Activated naive CD4-positive, alpha-beta T cell treated with anti-CD3 and anti-CD28 coated beads, Interleukin-2, amount 50 U/mL, for 72 hours (primary cell): ENCODE measurements around the gene WNT2B. TPM values are rescaled to one million over a fixed set of nuclear protein-coding genes. Genes with fewer than 3 reads are reported as not detected.
"Not testable (repeated sequence)": the region's sequence is repeated elsewhere in the genome, so short reads cannot be mapped to it uniquely, and the experiment has no call there.

Source experiments
- ATAC-seq, 2 donors: fragments of 150-1000 bp; cut with Tn5 transposase; 2 replicates each; pipeline ENCODE4 v1.10.0; 2021; ENCODE audit warnings: mild to moderate bottlenecking in 2 of 2, moderate library complexity in 2 of 2
- DNase-seq, 2 donors: peaks; one replicate each; pipeline ENCODE4 v3.0.0; 2021 to 2022; ENCODE audit warnings: low spot score in 2 of 2
- H3K27ac Mint-ChIP-seq, 2 donors: one replicate each; pipeline ENCODE4 v1.8.0; 2022; ENCODE audit warnings: mild to moderate bottlenecking in 2 of 2, mixed read lengths in 2 of 2
- H3K36me3 Mint-ChIP-seq, 2 donors: one replicate each; pipeline ENCODE4 v1.8.0; 2022; ENCODE audit warnings: mixed read lengths in 2 of 2
- H3K9me3 Mint-ChIP-seq, 2 donors: one replicate each; pipeline ENCODE4 v1.8.0; 2022; ENCODE audit warnings: mixed read lengths in 2 of 2
- total RNA-seq, 2 donors: library from RNA; stranded (reverse); gene quantifications; one replicate each; pipeline ENCODE4 v1.2.3, GENCODE V29; 2022

WNT2B gene
- total RNA-seq: under 1 TPM; 0.11 to 0.16 TPM

- ATAC-seq (peak; percentile 76 to 80), DNase-seq (peak; percentile 49 to 61)
- Mint-ChIP-seq H3K9me3 (no peaks in the 10 kb centered on the region), H3K27ac (no peak within 1 kb of the TSS), H3K36me3 (no peaks in the 10 kb centered on the region)
These were observed at the start of gene WNT2B for GRCh38 chr1:112508278-112509004. WNT2B (plus strand) TSS chr1:112508965; CDS start chr1:112509263, 298 bp downstream.

- H3K27ac Mint-ChIP-seq: no peak overlapping the region
- H3K9me3 Mint-ChIP-seq: no peaks in the 10 kb centered on the region
- DNase-seq: no peak
- no peaks in the 10 kb centered on the region for H3K36me3 Mint-ChIP-seq
- no peak for ATAC-seq
These were observed 48.1 kb upstream of the WNT2B start for GRCh38 chr1:112460615-112461014.

- ATAC-seq: no peak
- no peak overlapping the region for H3K27ac Mint-ChIP-seq
- DNase-seq: no peak
- no peaks in the 10 kb centered on the region for H3K36me3 Mint-ChIP-seq
- H3K9me3 Mint-ChIP-seq: no peaks in the 10 kb centered on the region
These were observed 47.4 kb upstream of the WNT2B start for GRCh38 chr1:112461200-112461871.

- Mint-ChIP-seq H3K27ac (no peak overlapping the region), H3K36me3 (no peaks in the 10 kb centered on the region), H3K9me3 (no peaks in the 10 kb centered on the region)
- no peak for DNase-seq
- no peak for ATAC-seq
These were observed 45.8 kb upstream of the WNT2B start for GRCh38 chr1:112462953-112463279.

DNA sequence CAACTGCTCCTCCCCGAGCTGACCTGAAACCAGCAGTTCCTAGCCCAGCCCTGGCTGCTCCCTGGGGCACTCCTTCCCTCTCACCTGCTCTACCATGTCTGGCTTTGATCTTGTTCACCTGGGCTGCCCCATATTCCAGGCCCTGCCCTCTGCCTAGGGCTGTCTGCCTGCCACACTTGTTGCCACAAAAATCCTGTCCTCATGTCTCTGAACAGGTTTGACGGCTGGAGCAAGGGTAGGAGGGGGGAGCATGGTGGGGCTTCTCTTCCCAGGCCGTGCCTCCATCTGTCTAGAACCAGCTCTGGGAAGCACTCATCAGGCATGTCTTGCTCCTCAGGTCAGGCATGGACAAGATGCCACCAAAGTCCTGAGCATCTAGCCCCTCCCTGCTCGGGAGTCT, 44.3 kb upstream of the WNT2B start:
- H3K36me3 Mint-ChIP-seq: no peaks in the 10 kb centered on the region
- DNase-seq: no peak
- no peak for ATAC-seq
- no peaks in the 10 kb centered on the region for H3K9me3 Mint-ChIP-seq
- H3K27ac Mint-ChIP-seq: no peak overlapping the region

DNA sequence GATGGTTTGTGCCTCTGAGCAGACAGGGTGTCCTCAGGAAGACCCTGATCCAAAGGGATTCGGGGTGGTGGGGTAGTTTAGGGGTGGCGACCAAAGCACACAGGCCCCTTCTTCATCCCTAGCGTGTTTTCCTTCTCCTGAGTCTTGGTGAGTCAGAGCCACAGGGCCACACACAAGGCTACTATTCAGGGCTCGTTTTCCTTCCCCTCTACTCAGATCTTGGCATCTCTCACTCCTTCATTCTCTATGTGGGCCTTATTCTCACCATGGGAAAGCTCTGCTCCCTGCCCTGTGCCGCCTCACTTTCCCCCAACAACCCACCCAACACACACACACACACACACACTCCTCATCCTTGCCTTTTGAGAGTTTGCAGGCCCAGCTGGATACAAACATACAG, 43.6 kb upstream of the WNT2B start:
- Mint-ChIP-seq H3K27ac (no peak overlapping the region), H3K9me3 (no peaks in the 10 kb centered on the region), H3K36me3 (no peaks in the 10 kb centered on the region)
- DNase-seq: no peak
- no peak for ATAC-seq

- no peaks in the 10 kb centered on the region for H3K36me3 Mint-ChIP-seq
- peak; percentile 97 to 98 for ATAC-seq
These were observed 42.6 kb upstream of the WNT2B start for GRCh38 chr1:112466078-112466660.

GRCh38 chr1:112470324-112470723, 38.4 kb upstream of the WNT2B start:
- ATAC-seq, H3K9me3 Mint-ChIP-seq, H3K36me3 Mint-ChIP-seq, DNase-seq, H3K27ac Mint-ChIP-seq: not testable (repeated sequence)

More at GRCh38 chr1:112466078-112466660, 42.6 kb upstream of the WNT2B start:
- H3K27ac Mint-ChIP-seq: peak overlapping the region; percentile 37 to 80
- DNase-seq: peak; percentile 86 to 90
- no peaks in the 10 kb centered on the region for H3K9me3 Mint-ChIP-seq

GRCh38 chr1:112470966-112471365, 37.8 kb upstream of the WNT2B start:
- peaks cover 0 to 8% of the 10 kb centered on the region in 2 donors for H3K9me3 Mint-ChIP-seq
- H3K36me3 Mint-ChIP-seq: peaks cover 0 to 8% of the 10 kb centered on the region in 2 donors
- ATAC-seq: no peak
- DNase-seq: no peak
- H3K27ac Mint-ChIP-seq: no peak overlapping the region

- no peak overlapping the region for H3K27ac Mint-ChIP-seq
- peaks cover 5 to 14% of the 10 kb centered on the region in 2 donors for H3K36me3 Mint-ChIP-seq
- ATAC-seq (no peak), DNase-seq (no peak)
- H3K9me3 Mint-ChIP-seq: peaks cover 5 to 18% of the 10 kb centered on the region in 2 donors
These were observed 36.6 kb upstream of the WNT2B start for GRCh38 chr1:112472142-112472541.

DNA sequence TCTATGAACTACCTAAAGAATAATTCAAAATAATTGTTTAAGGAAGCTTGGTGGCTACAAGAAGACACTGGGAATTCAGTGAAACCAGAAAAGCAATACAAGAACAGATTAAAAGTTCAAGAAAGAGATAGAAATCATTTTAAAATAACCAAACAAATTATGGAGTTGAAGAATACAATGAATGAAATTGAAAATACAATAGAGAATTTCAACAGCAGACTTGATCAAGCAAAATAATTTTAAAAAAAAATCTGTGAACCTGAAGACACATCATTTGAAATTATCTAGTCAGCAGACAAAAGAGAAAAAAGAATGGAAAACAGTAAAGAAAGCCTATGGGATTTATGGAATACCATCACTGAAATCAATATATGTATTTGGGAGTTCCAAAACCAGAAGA, 31.2 kb upstream of the WNT2B start:
- peaks cover 15 to 31% of the 10 kb centered on the region in 2 donors for H3K9me3 Mint-ChIP-seq

DNA sequence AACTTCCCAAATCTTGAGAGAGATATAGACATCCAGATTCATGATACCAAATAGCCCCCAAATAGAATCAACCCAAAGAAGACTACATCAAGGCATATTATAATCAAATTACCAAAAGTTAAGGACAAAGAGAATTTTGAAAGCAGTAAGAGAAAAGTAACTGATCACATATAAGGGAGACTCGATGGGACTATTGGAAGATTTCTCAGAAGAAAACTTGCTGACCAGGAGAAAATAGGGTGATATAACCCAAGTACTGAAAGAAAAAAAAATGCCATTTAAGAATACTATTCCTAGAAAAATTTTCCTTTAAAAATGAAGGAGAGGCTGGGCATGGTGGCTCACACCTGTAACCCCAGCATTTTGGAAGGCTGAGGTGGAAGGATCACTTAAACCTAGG, 30.5 kb upstream of the WNT2B start:
- ATAC-seq (no peak), DNase-seq (no peak)
- H3K27ac Mint-ChIP-seq: no peak overlapping the region
- peaks cover 18 to 33% of the 10 kb centered on the region in 2 donors for H3K36me3 Mint-ChIP-seq
- peaks cover 15 to 31% of the 10 kb centered on the region in 2 donors for H3K9me3 Mint-ChIP-seq

More for the DNA sequence above, 31.2 kb upstream of the WNT2B start:
- H3K36me3 Mint-ChIP-seq: peaks cover 18 to 33% of the 10 kb centered on the region in 2 donors
- DNase-seq (no peak), ATAC-seq (no peak)
- H3K27ac Mint-ChIP-seq: no peak overlapping the region

DNA sequence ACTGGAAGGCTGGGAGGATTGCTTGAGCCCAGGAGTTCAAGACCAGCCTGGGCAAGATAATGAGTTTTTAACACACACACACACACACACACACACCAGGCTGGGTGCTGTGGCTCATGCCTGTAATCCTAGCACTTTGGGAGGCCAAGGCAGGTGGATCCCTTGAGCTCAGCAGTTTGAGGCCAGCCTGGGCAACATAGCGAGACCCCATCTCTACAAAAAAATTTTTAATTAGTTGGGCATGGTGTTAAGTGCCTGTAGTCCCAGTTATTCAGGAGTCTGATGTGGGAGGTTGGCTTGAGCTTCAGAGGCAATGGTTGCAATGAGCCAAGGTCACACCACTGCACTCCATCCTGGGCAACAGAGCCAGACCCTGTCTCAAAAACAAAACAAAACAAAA, 22.7 kb upstream of the WNT2B start:
- ATAC-seq, H3K27ac Mint-ChIP-seq: not testable (repeated sequence)

DNA sequence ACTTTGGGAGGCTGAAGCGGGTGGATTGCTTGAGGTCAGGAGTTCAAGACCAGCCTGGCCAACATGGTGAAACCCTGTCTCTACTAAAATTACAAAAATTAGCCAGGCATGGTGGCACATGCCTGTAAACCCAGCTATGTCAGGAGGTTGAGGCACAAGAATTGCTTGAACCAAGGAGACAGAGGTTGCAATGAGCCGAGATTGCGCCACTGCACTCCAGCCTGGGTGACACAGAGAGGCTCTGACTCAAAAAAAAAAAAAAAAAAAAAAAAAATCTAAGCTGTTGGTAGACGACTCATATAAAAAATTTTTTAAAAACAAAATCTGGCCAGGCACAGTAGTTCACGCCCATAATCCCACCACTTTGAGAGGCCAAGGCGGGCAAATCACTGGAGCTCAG, 21.1 kb upstream of the WNT2B start:
- not testable (repeated sequence) for ATAC-seq, H3K27ac Mint-ChIP-seq, DNase-seq

More for the DNA sequence above, 22.7 kb upstream of the WNT2B start:
- H3K9me3 Mint-ChIP-seq, H3K36me3 Mint-ChIP-seq, DNase-seq: not testable (repeated sequence)

GRCh38 chr1:112488141-112488540, 20.6 kb upstream of the WNT2B start:
- no peak overlapping the region for H3K27ac Mint-ChIP-seq
- DNase-seq (no peak), ATAC-seq (no peak)
- H3K9me3 Mint-ChIP-seq: no peaks in the 10 kb centered on the region
- no peaks in the 10 kb centered on the region for H3K36me3 Mint-ChIP-seq

More for the DNA sequence above, 21.1 kb upstream of the WNT2B start:
- not testable (repeated sequence) for H3K36me3 Mint-ChIP-seq, H3K9me3 Mint-ChIP-seq

- DNase-seq (no peak), ATAC-seq (no peak)
- Mint-ChIP-seq H3K9me3 (no peaks in the 10 kb centered on the region), H3K27ac (no peak overlapping the region), H3K36me3 (no peaks in the 10 kb centered on the region)
These were observed 16.7 kb upstream of the WNT2B start for GRCh38 chr1:112492076-112492475.

DNA sequence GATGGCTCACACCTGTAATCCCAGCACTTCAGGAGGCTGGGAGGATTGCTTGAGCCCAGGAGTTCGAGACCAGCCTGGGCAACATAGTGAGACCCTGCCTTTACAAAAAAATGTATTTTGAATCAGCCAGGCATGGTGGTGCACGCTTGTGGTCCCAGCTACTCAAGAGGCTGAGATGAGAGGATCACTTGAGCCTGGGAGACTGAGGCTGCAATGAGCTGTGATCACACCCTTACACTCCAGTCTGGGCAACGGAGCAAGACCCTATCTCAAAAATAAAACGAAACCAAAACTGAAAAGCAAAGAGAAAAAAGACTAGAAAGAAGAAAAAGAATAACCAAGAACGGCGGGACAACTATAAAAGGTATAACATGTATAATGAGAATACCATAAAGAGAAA, 15.4 kb upstream of the WNT2B start:
- Mint-ChIP-seq H3K36me3 (no peaks in the 10 kb centered on the region), H3K9me3 (no peaks in the 10 kb centered on the region), H3K27ac (no peak overlapping the region)
- ATAC-seq (no peak), DNase-seq (no peak)
